ENCODE data around the gene ZNF256.

DNA sequence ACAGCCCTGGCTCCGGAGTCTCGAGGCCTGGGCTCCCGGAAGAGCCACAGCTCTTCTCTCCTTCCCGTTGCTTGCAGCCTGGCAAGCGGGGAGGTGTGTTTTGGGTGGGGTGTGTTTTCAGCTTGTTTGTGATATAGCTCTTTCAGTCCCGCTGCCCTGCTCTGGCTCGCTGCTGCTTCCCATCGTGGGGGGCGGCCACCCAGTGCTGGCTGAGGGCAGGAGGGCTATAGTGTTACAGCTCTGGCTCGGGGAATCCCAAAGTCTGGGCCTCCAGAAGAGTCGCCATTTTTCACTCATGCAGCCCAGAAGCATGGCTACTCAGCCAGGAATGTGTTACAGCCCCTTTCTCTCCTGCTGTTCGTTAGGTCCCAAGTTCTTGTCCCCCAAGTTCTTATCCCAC lies 2.2 kb upstream of the ZNF256 start:
- TF ChIP-seq, protein P1, sequence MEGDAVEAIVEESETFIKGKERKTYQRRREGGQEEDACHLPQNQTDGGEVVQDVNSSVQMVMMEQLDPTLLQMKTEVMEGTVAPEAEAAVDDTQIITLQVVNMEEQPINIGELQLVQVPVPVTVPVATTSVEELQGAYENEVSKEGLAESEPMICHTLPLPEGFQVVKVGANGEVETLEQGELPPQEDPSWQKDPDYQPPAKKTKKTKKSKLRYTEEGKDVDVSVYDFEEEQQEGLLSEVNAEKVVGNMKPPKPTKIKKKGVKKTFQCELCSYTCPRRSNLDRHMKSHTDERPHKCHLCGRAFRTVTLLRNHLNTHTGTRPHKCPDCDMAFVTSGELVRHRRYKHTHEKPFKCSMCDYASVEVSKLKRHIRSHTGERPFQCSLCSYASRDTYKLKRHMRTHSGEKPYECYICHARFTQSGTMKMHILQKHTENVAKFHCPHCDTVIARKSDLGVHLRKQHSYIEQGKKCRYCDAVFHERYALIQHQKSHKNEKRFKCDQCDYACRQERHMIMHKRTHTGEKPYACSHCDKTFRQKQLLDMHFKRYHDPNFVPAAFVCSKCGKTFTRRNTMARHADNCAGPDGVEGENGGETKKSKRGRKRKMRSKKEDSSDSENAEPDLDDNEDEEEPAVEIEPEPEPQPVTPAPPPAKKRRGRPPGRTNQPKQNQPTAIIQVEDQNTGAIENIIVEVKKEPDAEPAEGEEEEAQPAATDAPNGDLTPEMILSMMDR (IDR thresholded peaks at IDR 0.05; ENCODE audit: poor library complexity), result no peak
- TF ChIP-seq EZH2 (IDR thresholded peaks at IDR 0.05; ENCODE audit: borderline replicate concordance), result no peak
- no peak for TF ChIP-seq EZH2phosphoT487 (IDR thresholded peaks at IDR 0.05; ENCODE audit: low read depth, severe bottlenecking, unreplicated experiment)
